HepG2 (cell line): Measurements from ENCODE around the gene RPS23. TPM values are rescaled to one million over a fixed set of nuclear protein-coding genes. Genes with fewer than 3 reads are reported as not detected.

Experiments used
- BORCS8-MEF2B ChIP-seq: sonication (generic); formaldehyde crosslinking; IDR thresholded peaks from 2 replicates; pipeline ENCODE4 v1.8.0; 2022; ENCODE audit warnings: mild to moderate bottlenecking, missing genetic modification reagents
- EP300 ChIP-seq, 3 experiments: sonication (generic) in 1 of 3; formaldehyde crosslinking in 1 of 3; IDR thresholded peaks; 2 replicates each; pipeline versions ENCODE4 v1.5.1 to v1.6.1; 2011 to 2020; ENCODE audit warnings: low read depth in 2 of 3, low read length in 2 of 3, borderline replicate concordance in 1 of 3, improper control_type of control experiment in 1 of 3, mild to moderate bottlenecking in 1 of 3, missing genetic modification reagents in 1 of 3, moderate library complexity in 1 of 3
- FOSL1 ChIP-seq: sonication (generic); formaldehyde crosslinking; IDR thresholded peaks from 2 replicates; pipeline ENCODE4 v1.9.0; 2021; ENCODE audit warnings: missing genetic modification reagents, borderline replicate concordance
- FOXK2 ChIP-seq: fragments of 450-650 bp; IDR thresholded peaks from 2 replicates; pipeline ENCODE4 v1.6.1; 2016
- HOXA7 ChIP-seq: sonication (generic); formaldehyde crosslinking; IDR thresholded peaks from 2 replicates; pipeline ENCODE4 v1.8.1; 2022; ENCODE audit warnings: mild to moderate bottlenecking, missing genetic modification reagents, moderate library complexity
- KLF15 ChIP-seq: sonication (generic); formaldehyde crosslinking; IDR thresholded peaks from 2 replicates; pipeline ENCODE4 v1.8.1; 2023; ENCODE audit warnings: borderline replicate concordance, mild to moderate bottlenecking, inconsistent platforms, missing genetic modification reagents, mixed read lengths
- POGZ ChIP-seq: sonication (generic); formaldehyde crosslinking; IDR thresholded peaks from 2 replicates; pipeline ENCODE4 v1.4.0; 2020; ENCODE audit warnings: mild to moderate bottlenecking, missing genetic modification reagents
- SOX13 ChIP-seq, 3 experiments: fragments of 450-650 bp in 1 of 3; sonication (generic) in 1 of 3; formaldehyde crosslinking in 1 of 3; IDR thresholded peaks in 2 of 3; conservative IDR thresholded peaks in 1 of 3; 2 replicates each; pipeline versions ENCODE4 v1.5.0 to v1.6.1; 2016 to 2020; ENCODE audit warnings: antibody characterized with exemption in 1 of 3, mild to moderate bottlenecking in 1 of 3, missing compliant biosample characterization in 1 of 3, missing genetic modification reagents in 1 of 3, moderate library complexity in 1 of 3
- SOX5 ChIP-seq: IDR thresholded peaks from 2 replicates; pipeline ENCODE4 v1.6.1; 2016; ENCODE audit warnings: borderline replicate concordance
- SP5 ChIP-seq: IDR thresholded peaks from 2 replicates; pipeline ENCODE4 v1.6.1; 2016; ENCODE audit warnings: low read depth, borderline replicate concordance
- TRIM24 ChIP-seq: sonication (generic); formaldehyde crosslinking; IDR thresholded peaks from 2 replicates; pipeline ENCODE4 v1.8.0; 2022; ENCODE audit warnings: mild to moderate bottlenecking, missing genetic modification reagents
- ZBTB20 ChIP-seq: sonication (generic); formaldehyde crosslinking; IDR thresholded peaks from 2 replicates; pipeline ENCODE4 v1.8.1; 2023; ENCODE audit warnings: missing genetic modification reagents, low read depth, mild to moderate bottlenecking, borderline replicate concordance
- ZNF138 ChIP-seq: sonication (generic); formaldehyde crosslinking; IDR thresholded peaks from 2 replicates; pipeline ENCODE4 v1.5.0; 2020; ENCODE audit warnings: mild to moderate bottlenecking, low read depth, missing genetic modification reagents
- ZNF230 ChIP-seq: sonication (generic); formaldehyde crosslinking; IDR thresholded peaks from 2 replicates; pipeline ENCODE4 v1.4.0; 2020; ENCODE audit warnings: mild to moderate bottlenecking, missing genetic modification reagents
- ZNF543 ChIP-seq: sonication (generic); formaldehyde crosslinking; IDR thresholded peaks from 2 replicates; pipeline ENCODE4 v1.4.0; 2020; ENCODE audit warnings: mild to moderate bottlenecking, missing genetic modification reagents
- ZNF556 ChIP-seq: sonication (generic); formaldehyde crosslinking; IDR thresholded peaks from 2 replicates; pipeline ENCODE4 v1.4.0; 2020; ENCODE audit warnings: mild to moderate bottlenecking, missing genetic modification reagents, borderline replicate concordance
- ZNF644 ChIP-seq: IDR thresholded peaks from 2 replicates; pipeline ENCODE4 v1.6.1; 2016; ENCODE audit warnings: low read depth
- ZNF703 ChIP-seq: sonication (generic); formaldehyde crosslinking; IDR thresholded peaks from 2 replicates; pipeline ENCODE4 v1.5.1; 2020; ENCODE audit warnings: missing genetic modification reagents, mild to moderate bottlenecking, moderate library complexity, borderline replicate concordance
- ZNF841 ChIP-seq: sonication (generic); formaldehyde crosslinking; IDR thresholded peaks from 2 replicates; pipeline ENCODE4 v1.8.1; 2023; ENCODE audit warnings: missing genetic modification reagents, borderline replicate concordance
- polyA plus RNA-seq, 8 experiments: library from polyadenylated mRNA; depleted of rRNA in 3 of 8; stranded (reverse) in 7 of 8; unstranded in 1 of 8; fragments of >200 nt; fragmentation: Illumina TruSeq in 4 of 8; extraction: Trizol in 4 of 8; gene quantifications; 2 replicates each; pipeline versions ENCODE4 v1.2.1 to v1.2.3, GENCODE V29; 2011 to 2016; ENCODE audit warnings: low read depth in 4 of 8, missing spikeins in 1 of 8, mixed read lengths in 1 of 8; ENCODE audit not compliant: insufficient read depth in 1 of 8
- total RNA-seq, 5 experiments: library from RNA; depleted of rRNA; stranded (reverse); fragments of >200 nt; fragmentation: Illumina TruSeq; extraction: Trizol; gene quantifications; 2 replicates each; pipeline ENCODE4 v1.2.3, GENCODE V29; 2016; ENCODE audit warnings: low read depth in 1 of 5
- TF ChIP-seq, protein P1 (sequence below): IDR thresholded peaks from 2 replicates; pipeline ENCODE4 v1.6.1; 2016; ENCODE audit warnings: missing biosample characterization, missing genetic modification reagents, low read depth
- TF ChIP-seq, protein P2 (sequence below): sonication (generic); formaldehyde crosslinking; IDR thresholded peaks from 2 replicates; pipeline ENCODE4 v1.4.0; 2020; ENCODE audit warnings: missing genetic modification reagents, borderline replicate concordance
- TF ChIP-seq, protein P3 (sequence below): sonication (generic); formaldehyde crosslinking; IDR thresholded peaks from 2 replicates; pipeline ENCODE4 v1.5.0; 2020; ENCODE audit warnings: mild to moderate bottlenecking, missing genetic modification reagents, borderline replicate concordance

The RPS23 gene
- total and polyA plus RNA-seq, 2 of the 13 experiments (the other 11 are each of a cell fraction or from before 2014, with no cell fraction given), result 3,088 to 3,235 TPM

DNA sequence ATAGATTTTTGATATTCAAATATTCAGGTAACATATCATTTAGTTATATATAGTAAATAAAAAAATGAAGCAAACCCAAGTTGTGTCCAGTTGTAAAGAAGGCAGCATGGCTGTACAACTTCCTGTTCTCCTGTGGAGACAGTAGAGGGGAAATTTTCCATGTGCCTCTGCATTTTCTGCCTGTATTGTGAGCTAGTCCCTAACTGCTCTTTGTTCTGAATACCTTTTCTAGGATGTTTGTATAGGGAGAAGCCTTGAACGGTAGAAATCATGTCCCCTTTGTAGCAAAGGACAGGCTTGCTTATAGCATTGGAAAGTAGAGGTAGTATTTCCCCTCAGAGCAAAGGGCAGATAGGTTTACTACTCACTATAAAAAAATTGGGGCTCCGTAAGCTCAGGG lies 13.3 kb upstream of the RPS23 start (continued):
- TF ChIP-seq ZNF230 (CRISPR knock-in tag) (no peak), ZNF703 (no peak), HOXA7 (CRISPR knock-in tag) (no peak), SOX5 (CRISPR knock-in tag) (0 out of 2 replicates have a peak, but pooled peaks have one; percentile 12), POGZ (CRISPR knock-in tag) (0 out of 2 replicates have a peak, but pooled peaks have one; percentile 27), EP300 (IDR thresholded peaks at IDR 0.05; ENCODE audit: low read depth in 2 of 2, low read length in 2 of 2) (no peak), EP300 (CRISPR knock-in tag; IDR thresholded peaks at IDR 0.05; ENCODE audit: borderline replicate concordance) (no peak), FOXK2 (no peak), TRIM24 (CRISPR knock-in tag) (no peak), ZNF138 (no peak), SOX13 (IDR thresholded peaks at IDR 0.05) (no peak), SOX13 (CRISPR knock-in tag; conservative IDR thresholded peaks at IDR 0.05 in 1 of 2, IDR thresholded peaks at IDR 0.05 in 1 of 2) (0 out of 4 replicates have a peak, but pooled peaks of 1 of the 2 experiments have one; percentile 6), ZNF841 (no peak), ZBTB20 (CRISPR knock-in tag) (no peak), ZNF543 (CRISPR knock-in tag) (no peak), KLF15 (no peak), FOSL1 (CRISPR knock-in tag) (no peak), BORCS8-MEF2B (CRISPR knock-in tag) (no peak), ZNF556 (CRISPR knock-in tag) (no peak), SP5 (CRISPR knock-in tag) (no peak), ZNF644 (CRISPR knock-in tag) (no peak)
- TF ChIP-seq, protein P1, sequence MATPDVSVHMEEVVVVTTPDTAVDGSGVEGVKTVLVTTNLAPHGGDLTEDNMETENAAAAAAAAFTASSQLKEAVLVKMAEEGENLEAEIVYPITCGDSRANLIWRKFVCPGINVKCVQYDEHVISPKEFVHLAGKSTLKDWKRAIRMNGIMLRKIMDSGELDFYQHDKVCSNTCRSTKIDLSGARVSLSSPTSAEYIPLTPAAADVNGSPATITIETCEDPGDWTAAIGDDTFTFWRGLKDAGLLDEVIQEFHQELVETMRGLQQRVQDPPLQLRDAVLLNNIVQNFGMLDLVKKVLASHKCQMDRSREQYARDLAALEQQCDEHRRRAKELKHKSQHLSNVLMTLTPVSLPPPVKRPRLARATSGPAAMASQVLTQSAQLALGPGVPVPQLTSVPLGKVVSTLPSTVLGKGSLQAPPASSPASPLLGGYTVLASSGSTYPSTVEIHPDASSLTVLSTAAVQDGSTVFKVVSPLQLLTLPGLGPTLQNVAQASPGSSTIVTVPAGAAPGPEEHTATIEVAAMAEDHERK (CRISPR knock-in tag), result no peak
- TF ChIP-seq, protein P2, sequence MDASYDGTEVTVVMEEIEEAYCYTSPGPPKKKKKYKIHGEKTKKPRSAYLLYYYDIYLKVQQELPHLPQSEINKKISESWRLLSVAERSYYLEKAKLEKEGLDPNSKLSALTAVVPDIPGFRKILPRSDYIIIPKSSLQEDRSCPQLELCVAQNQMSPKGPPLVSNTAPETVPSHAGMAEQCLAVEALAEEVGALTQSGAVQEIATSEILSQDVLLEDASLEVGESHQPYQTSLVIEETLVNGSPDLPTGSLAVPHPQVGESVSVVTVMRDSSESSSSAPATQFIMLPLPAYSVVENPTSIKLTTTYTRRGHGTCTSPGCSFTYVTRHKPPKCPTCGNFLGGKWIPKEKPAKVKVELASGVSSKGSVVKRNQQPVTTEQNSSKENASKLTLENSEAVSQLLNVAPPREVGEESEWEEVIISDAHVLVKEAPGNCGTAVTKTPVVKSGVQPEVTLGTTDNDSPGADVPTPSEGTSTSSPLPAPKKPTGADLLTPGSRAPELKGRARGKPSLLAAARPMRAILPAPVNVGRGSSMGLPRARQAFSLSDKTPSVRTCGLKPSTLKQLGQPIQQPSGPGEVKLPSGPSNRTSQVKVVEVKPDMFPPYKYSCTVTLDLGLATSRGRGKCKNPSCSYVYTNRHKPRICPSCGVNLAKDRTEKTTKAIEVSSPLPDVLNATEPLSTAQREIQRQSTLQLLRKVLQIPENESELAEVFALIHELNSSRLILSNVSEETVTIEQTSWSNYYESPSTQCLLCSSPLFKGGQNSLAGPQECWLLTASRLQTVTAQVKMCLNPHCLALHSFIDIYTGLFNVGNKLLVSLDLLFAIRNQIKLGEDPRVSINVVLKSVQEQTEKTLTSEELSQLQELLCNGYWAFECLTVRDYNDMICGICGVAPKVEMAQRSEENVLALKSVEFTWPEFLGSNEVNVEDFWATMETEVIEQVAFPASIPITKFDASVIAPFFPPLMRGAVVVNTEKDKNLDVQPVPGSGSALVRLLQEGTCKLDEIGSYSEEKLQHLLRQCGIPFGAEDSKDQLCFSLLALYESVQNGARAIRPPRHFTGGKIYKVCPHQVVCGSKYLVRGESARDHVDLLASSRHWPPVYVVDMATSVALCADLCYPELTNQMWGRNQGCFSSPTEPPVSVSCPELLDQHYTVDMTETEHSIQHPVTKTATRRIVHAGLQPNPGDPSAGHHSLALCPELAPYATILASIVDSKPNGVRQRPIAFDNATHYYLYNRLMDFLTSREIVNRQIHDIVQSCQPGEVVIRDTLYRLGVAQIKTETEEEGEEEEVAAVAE, result no peak
- TF ChIP-seq, protein P3, sequence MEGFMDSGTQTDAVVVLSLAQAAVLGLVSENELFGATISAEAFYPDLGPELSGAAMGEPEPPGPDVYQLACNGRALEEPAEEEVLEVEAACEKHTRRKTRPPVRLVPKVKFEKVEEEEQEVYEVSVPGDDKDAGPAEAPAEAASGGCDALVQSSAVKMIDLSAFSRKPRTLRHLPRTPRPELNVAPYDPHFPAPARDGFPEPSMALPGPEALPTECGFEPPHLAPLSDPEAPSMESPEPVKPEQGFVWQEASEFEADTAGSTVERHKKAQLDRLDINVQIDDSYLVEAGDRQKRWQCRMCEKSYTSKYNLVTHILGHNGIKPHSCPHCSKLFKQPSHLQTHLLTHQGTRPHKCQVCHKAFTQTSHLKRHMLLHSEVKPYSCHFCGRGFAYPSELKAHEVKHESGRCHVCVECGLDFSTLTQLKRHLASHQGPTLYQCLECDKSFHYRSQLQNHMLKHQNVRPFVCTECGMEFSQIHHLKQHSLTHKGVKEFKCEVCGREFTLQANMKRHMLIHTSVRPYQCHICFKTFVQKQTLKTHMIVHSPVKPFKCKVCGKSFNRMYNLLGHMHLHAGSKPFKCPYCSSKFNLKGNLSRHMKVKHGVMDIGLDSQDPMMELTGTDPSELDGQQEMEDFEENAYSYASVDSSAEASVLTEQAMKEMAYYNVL (CRISPR knock-in tag), result no peak
